Lung microvascular endothelial cell (primary cell): ENCODE data around the gene SLC38A7. TPM values are rescaled to one million over a fixed set of nuclear protein-coding genes. Genes with fewer than 3 reads are reported as not detected.
"Not testable (repeated sequence)": the region's sequence is repeated elsewhere in the genome, so short reads cannot be mapped to it uniquely, and the experiment has no call there.

Source experiments
- DNase-seq, 2 donors: peaks; one replicate each; pipeline versions ENCODE4 v3.0.0 to v3.0.0-alpha.2; 2010; ENCODE audit warnings: low read depth in 2 of 2
- total RNA-seq: library from RNA; depleted of rRNA; stranded (reverse); fragments of >200 nt; gene quantifications from 2 replicates; pipeline ENCODE4 v1.2.1, GENCODE V29; 2014

Gene SLC38A7
- total RNA-seq: 20.3 and 27.4 TPM in 2 replicates

DNA sequence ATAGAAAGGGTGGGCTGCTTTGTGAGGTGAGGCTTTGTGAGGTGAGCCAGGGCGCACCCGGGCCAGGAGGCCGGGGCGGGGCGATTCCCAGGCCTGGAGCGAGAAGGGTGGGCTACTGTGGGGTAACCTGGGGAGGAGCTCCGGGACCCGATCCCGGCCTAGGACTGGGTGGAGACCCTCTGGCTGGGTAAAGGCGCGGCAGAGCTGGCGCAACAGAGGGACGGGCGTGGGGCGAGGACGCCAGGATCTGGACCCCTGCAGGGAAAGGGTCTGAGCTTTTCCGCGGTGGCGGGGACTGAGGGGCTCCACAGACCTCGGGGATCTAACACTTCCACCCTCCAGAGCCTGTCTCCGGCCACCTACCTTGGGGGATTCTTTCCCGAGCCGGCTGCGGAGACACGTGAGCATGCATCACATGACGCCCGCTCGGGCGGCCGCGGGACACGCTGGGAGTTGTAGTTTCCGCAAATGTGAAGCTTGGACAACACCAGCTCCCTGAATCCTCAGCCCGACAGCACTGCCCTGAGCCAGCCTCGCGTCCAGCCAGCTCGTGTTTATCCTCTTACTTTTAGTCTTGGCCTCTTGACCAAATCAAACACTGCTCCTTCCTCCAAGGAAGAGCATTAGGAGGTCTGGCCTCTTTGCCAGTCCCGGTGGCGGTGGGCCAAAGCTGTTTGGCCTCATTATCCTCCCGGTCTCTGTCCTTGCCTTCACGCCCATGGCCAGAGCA, at the start of gene SLC38A7:
SLC38A7 (minus strand) TSS at position 417 of the 730 bp plus-strand sequence. CDS start 4,644 bp downstream, outside the sequence.
- DNase-seq: peak; percentile 84 to 87

DNA sequence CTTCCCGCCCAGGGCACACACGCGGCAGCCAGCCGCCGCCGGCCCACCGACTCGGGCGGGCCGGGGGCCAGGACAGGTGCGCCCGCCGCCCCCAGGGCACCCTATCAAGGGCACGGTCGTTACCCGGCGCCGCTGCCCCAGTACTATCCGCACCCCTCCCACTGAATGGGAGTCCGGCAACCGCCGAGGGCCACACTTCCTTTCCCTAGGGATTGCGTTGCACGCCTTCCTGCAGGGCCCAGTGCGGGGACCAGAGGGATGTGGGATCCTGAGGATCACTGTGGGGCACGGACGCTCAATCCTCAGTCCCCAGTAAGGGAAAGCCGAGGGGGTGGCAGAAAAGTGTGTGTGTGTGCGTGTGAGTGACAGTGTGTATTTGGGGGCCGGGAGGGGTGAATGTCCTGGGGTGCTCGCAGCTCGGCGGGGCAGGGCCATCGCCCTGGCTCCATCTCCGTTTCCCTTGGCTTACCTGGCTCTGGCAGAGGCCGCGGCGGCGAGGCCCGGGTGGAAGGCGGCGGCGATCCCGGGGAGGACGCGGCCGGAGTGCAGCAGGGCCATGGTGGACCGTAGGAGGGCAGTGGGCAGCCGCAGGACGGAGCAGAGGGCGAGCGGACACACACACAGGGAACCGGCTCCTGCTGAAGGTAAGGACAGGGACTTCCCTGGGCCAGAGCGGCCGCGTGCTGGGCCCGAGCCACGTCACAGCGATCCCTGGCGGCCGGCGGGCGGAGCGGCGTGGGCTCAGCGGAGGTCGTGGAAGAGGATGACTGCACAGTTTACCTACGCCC, 49.3 kb upstream of the SLC38A7 start, which contains the start of gene GOT2:
GOT2 (minus strand) TSS at position 646 of the 788 bp plus-strand sequence; CDS start at position 558, 88 bp downstream.
- peak; percentile 90 to 95 for DNase-seq

DNA sequence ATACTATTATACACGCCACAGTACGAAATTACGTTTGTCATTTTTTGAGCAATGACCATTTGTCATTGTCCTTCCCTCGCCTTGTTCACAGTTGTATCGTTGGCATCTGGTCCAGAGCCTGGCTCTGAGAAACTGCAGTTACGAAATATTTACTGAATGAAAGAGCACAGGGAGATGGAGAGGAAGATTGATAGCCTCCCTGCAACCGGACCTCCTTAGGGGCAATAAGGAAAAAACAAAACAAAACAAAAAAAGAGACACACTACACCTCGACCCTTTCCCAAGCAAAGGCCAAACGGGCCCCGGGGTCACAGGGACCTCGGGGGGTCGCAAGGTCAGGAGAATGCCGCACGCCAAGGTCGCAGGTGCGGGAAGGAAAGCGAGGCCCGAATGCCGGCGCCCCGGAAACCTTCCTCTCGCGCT, 48.7 kb upstream of the SLC38A7 start:
- DNase-seq: peak; percentile 17

DNA sequence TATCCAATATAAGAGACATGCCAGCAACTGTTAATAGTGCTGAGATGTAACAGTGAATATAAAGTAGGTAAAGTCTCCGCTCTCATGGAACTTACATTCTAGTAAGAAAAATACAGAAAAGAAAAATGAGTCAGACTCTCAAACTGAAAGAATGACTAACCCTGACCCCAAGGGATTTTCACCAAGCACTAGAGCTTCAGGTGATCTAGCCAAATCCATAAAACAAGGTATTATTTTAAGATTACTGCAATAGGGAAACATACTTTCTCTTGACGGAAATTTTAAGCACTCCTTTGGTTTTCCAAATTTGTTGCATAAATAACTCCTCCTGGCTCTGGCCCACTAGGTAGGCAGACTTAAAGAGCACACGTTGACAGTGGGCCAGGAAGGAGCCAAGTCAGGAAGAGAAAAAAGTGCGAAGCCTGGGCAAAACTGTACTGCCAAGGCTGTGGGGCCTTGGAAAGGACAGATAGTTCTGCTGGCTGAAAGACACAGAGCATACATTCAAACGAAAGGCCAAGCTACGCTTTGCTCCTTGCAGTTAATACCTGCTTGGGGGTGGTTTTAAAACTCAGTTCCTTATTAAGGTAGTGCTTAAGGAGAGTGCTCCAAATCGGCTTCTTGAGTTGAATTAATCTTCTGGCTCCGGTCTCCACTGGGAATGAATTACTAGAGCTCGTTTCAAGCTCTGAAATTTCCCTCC, 48.1 kb upstream of the SLC38A7 start:
- DNase-seq: peak in 1 of 2 donors; percentile 12

GRCh38 chr16:58730724-58731370, 46.3 kb upstream of the SLC38A7 start:
- DNase-seq: no peak

DNA sequence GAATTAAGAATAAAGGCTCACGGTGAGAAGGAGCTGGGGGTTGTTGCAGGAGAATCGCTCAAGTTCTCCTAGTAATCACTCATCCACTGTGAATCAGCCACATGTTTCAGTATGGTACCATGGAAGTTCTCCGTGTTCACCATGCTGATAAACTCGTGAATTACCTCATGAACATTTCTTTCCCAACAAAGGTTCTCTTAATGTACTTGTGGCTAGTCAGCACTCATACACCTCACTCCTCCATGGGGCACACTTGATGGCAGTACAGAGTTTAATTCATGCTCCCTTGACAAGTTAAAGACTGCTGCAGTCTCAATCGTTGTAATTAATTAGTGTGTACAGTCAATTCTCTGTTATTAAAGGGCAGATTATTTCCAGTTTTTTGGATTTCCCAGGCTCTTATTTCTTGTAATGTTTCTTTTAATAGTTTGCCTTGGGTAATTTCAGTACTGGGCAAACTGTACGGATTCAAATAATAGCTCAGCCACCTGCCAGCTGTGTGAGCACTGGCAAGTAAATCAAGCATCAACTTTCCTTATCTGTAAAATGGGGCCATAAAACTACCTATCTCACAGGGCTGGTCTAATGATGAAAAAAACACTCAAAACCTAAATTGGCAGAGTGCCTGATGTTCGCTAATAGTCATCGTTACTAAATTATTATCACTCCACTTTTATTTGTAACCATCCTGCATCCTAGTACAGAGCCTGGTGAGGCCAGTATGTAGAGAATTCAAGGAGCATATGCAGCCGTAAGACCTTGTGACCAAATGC, 43.4 kb upstream of the SLC38A7 start:
- no peak for DNase-seq

GRCh38 chr16:58727028-58727781, 42.6 kb upstream of the SLC38A7 start:
- no peak for DNase-seq

- DNase-seq: no peak
Measured at GRCh38 chr16:58723109-58723508, 38.5 kb upstream of the SLC38A7 start.

- DNase-seq: no peak
Measured at GRCh38 chr16:58717994-58718393, 33.4 kb upstream of the SLC38A7 start.

GRCh38 chr16:58716468-58716867, 31.9 kb upstream of the SLC38A7 start:
- DNase-seq: no peak

DNA sequence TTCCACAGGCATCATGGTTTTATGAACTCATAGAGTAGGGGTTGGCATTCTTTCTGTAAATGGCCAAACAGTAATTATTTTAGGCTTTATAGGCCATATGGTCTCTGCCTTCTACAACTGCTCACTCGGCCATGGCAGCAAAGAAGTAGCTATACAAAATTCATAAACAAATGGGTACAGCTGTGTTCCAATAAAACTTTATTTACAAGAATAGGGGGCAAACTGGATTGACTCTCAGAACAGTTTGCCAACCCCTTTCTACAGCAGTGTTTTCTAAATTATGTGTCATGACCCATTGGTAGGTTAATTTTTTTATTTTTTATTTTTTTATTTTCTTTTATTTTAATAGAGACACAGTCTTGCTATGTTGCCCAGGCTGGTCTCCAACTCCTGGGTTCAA, 29.2 kb upstream of the SLC38A7 start:
- no peak for DNase-seq

DNA sequence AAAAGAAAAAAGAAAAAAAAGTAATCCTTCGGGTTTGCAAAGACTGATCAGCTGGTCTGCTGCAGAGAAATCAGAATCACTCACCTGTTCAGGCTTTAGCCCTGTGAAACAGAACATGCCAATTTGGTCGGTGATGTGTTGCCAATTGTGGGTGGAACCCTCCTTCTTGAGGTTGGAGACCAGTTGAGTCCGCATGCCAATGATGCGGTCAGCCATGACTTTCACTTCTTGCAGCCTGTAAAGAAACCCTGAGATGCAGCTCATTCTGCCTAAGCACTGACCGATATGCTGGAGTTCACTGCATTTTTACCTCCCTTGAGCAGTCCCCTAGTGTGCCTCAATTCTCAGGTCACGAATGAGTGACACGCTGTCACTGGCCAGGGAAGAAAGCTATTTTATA, 24.8 kb upstream of the SLC38A7 start:
- no peak for DNase-seq

DNA sequence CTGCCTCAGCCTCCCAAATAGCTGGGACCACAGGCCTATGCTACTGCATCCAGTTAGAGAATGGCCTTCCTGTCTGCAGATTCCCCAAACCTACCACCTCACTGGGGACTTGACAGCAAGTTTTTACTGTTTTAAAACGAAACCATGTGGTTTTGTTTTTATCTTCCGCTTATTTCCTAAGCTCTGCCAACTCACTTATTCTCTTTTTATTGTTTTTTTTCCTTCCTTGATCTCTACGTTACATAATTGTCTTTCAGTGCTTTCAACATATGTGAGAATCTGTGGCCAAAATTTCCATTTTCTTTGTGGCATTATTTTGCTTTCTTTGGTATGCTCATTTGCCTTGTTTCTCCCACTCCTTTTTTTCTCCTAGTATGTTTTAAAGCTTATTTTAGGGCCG, 14.6 kb upstream of the SLC38A7 start:
- no peak for DNase-seq

DNA sequence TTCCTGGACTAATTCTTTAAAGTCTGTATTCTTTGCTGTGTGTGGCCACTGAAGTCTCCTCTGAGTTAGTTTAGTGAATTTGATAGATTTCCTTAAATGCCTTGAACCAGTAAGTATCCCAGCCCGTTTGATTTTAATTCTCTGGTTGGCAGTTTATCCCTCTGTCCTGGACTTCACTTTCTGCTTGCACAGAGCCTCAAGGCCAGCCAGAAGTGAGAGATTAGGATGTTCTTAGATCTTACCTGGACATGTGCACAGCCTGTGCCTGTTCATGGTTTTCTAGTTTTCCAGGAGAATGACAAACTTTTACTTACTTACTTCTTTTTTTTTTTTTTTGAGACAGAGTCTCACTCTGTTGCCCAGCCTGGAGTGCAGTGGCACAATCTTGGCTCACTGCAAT, 10.8 kb upstream of the SLC38A7 start:
- no peak for DNase-seq

DNA sequence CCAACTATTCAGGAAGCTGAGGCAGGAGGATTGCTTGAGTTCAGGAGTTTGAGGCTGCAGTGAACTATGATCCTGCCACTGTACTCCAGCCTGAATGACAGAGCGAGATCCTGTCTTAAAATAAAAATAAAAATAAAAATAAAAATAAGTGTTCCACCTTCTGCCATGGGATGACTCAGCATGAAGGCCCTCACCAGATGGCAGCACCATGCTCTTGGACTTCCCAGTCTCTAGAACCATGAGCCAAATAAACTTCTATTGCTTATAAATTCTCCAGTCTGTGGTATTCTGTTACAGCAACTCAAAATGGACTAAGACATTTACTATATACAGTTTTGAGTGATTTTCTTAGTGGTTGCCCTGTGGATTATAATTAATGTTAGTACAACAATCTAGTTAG, 7.9 kb upstream of the SLC38A7 start:
- DNase-seq: no peak

DNA sequence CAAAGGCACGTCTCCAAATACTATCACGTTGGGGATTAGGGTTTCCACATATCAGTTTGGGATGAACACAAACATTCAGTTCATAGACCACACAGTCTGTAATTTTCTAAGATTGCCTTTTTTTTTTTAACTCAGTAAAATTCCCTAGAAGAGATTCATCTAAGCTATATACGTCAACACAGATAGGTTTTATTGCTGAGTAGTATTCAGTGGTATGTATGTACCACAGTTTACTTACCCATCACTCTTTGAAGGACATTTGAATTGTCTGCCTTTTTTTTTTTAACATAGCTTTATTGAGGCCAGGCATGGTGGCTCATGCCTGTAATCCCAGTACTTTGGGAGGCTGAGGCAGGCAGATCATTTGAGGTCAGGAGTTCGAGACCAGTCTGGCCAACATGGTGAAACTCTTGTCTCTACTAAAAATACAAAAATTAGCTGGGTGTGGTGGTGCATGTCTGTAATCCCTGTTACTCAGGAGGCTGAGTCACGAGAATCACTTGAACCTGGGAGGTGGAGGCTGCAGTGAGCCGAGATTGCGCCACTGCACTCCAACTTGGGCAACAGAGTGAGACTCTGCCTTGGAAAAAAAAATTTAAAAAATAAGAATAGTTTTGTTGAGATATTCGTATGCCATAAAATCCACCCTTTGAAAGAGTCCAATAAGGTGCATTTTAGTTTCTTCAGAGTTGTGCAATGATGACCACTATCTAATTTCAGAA, 2.6 kb upstream of the SLC38A7 start:
- DNase-seq: not testable (repeated sequence)

DNA sequence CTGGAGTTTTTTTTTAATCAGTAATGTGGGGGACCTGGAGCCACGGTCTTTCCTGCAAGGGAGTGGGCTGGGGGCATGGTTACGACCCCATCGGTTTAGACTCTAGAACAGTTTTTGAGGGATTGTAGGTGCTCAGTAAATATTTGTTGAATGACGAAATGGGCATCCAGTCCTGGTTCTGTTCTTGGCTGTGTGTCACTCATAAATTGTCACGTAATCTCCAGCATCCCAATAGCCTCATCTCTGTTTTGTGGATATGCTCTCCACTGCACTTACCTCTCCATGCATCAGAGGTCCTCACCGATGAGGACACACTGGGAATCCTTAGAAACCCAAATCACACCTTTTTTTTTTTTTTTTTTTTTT, 497 bp upstream of the SLC38A7 start:
- DNase-seq: no peak

DNA sequence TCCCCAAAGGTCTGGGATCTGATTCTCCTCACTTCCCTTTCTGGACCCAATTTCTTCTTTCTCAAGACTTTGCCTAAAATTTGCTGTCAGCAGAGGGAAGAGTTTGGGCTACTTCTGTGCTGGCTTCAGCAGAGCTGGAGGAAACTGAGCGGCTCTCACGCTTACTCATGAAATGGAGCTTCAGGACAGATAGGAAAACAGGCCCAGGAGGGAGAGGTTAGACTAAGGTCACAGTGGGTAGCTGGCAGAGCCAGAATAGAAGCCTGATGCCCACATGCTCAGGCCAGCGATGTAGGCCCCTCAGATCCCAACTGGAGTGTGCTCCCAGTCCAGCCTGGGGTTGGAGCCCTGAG, 593 bp downstream of the SLC38A7 start:
- peak; percentile 31 to 35 for DNase-seq

DNA sequence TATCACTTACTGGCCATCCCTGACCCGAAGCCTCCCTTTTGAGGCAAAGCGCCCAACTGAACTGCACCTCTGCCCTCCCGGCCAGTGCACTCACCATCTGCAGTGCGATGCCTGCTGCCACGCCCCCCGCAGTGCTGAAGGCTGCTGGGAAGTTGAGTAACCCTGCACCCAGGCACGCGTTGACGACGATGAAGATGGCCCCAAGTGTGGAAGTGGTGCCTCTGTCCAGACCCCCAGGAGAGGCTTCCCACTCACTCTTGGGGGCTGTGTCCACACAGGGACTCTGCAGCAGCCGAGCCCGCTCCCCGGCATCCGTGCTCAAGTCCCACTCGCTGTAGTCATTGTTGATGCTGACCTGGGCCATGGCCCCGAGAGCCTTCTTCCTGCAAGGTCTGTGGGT, 4.8 kb downstream of the SLC38A7 start:
- DNase-seq: no peak

DNA sequence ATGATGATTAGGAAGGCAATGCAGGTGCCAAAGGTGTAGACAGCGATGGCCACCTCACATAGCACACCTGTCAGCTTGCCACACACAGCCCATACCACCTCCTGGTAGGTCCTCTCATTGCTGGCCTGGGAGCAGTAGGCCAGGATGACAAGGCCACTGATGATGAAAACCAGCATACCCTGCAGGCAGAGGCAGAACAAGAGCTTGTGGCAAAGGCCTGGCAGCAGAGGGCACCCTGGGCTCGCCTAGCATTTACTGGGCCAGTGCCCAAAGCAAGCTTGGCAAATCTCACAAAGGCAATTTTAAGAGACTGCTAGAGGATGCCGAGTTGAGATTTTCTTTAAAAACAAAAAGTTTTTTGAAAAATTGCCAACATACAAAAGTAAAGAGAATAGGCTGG, 5.9 kb downstream of the SLC38A7 start:
- peak; percentile 12 to 40 for DNase-seq
